Heart left ventricle (tissue), 13 donors: ENCODE data around the gene SH3GLB1.

ENCODE experiments used
- CTCF ChIP-seq, 12 donors: fragments of 200-600 bp; sonication (generic) in 4 of 12; IDR thresholded peaks; one replicate each; pipeline versions ENCODE4 v1.5.0 to v1.8.0; 2018 to 2022; ENCODE audit warnings: antibody characterized with exemption in 12 of 12, mild to moderate bottlenecking in 5 of 12
- POLR2A ChIP-seq, 2 donors: fragments of 450-650 bp; IDR thresholded peaks; one replicate each; pipeline ENCODE4 v1.6.1; 2017; ENCODE audit warnings: antibody characterized with exemption in 2 of 2, mild to moderate bottlenecking in 2 of 2, moderate library complexity in 2 of 2
- donor health status: ischemic (EF 13 %, LVEDD 7.1; RV severe dilation, severe dysfunction).
- donor health status: DM: no; HTN: yes; CAD: no.
- donor health status: DM: no; HTN: no; CAD: no.
- donor health status: ischemic (EF 25% LVEDD 6.9; RV normal size, moderate dysfunction).
- donor health status: ischemic (EF 25% LVEDD 5.7; RV mildly dilated, moderate dysfunction).
- donor health status: ischemic (EF 35%, LVEDD 5.7; RV mildly dilated, moderate dysfunction).
- donor health status: nonischemic (EF 11% LVEDD 7.7; RV severe dilation, severe dysfunction).
- donor health status: DM: yes; HTN: yes; CAD: no.
- donor health status: PGD.
- donor health status: ischemic (EF 29% LVEDD 5.4; RV normal size, mild dysfunction).
- donor health status: nonischemic (EF 23%, LVEDD 6.1; RV moderate dilation, normal function).

GRCh38 chr1:86718786-86719185 is 14.4 kb downstream of the SH3GLB1 start:
- TF ChIP-seq CTCF (IDR thresholded peaks at IDR 0.05), result no peak
- TF ChIP-seq POLR2A (IDR thresholded peaks at IDR 0.05), result no peak
